ENCODE measurements around the gene SLC30A4.

Gene SLC30A4

DNA sequence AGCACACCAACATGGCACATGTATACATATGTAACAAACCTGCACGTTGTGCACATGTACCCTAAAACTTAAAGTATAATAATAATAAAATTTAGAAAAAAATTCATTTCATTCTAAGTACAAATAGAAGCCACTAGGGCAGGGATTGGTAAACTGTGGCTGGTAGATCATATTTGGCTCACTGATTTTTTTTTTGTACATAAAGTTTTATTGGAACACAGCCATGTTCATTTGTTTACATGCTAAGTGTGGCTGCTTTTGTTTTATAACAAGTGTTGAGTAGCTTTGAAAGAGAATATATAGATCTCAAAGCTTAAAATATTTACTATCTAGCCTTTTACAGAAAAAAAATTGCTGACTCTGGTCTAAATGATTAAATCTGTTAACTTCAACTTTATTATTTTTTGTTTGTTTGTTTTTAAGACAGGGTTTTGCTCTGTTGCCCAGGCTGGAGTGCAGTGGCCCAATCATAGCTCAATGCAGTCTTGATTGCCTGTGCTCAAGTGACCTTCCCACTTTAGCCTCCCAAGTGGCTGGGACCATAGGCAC, 32.8 kb downstream of the SLC30A4 start:
- Histone ChIP-seq H3K4me3 (ENCODE audit: low read length, poor library complexity, severe bottlenecking) (no peak overlapping the region), H3K27me3 (ENCODE audit: insufficient read depth, low read length, poor library complexity, severe bottlenecking) (no peaks in the 10 kb centered on the region), H3K9me2 (replicated peaks; ENCODE audit: low read depth, low read length) (no peaks in the 10 kb centered on the region), H3F3A (ENCODE audit: low read depth) (no peaks in the 10 kb centered on the region), H2AFZ (ENCODE audit: low read length) (no peak overlapping the region), H3K9me3 (ENCODE audit: insufficient read depth, low read depth, low read length) (no peaks in the 10 kb centered on the region), H3K79me2 (ENCODE audit: insufficient read depth, low read length) (no peaks in the 10 kb centered on the region), H3K9ac (ENCODE audit: low read depth, low read length, poor library complexity, severe bottlenecking) (no peak overlapping the region), H3K36me3 (ENCODE audit: insufficient read depth, low read length) (no peaks in the 10 kb centered on the region), H3K4me1 (ENCODE audit: insufficient read depth, low read length, poor library complexity, severe bottlenecking) (no peaks in the 10 kb centered on the region), H3K4me2 (ENCODE audit: low read depth, low read length, poor library complexity, severe bottlenecking) (no peak overlapping the region), H4K20me1 (ENCODE audit: insufficient read depth, low read length, poor library complexity, severe bottlenecking) (no peaks in the 10 kb centered on the region)
- TF ChIP-seq EZH2phosphoT487 (IDR thresholded peaks at IDR 0.05; ENCODE audit: borderline replicate concordance) = no peak
- TF ChIP-seq, protein P1, sequence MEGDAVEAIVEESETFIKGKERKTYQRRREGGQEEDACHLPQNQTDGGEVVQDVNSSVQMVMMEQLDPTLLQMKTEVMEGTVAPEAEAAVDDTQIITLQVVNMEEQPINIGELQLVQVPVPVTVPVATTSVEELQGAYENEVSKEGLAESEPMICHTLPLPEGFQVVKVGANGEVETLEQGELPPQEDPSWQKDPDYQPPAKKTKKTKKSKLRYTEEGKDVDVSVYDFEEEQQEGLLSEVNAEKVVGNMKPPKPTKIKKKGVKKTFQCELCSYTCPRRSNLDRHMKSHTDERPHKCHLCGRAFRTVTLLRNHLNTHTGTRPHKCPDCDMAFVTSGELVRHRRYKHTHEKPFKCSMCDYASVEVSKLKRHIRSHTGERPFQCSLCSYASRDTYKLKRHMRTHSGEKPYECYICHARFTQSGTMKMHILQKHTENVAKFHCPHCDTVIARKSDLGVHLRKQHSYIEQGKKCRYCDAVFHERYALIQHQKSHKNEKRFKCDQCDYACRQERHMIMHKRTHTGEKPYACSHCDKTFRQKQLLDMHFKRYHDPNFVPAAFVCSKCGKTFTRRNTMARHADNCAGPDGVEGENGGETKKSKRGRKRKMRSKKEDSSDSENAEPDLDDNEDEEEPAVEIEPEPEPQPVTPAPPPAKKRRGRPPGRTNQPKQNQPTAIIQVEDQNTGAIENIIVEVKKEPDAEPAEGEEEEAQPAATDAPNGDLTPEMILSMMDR (conservative IDR thresholded peaks at IDR 0.05; ENCODE audit: low read length) = no peak

DNA sequence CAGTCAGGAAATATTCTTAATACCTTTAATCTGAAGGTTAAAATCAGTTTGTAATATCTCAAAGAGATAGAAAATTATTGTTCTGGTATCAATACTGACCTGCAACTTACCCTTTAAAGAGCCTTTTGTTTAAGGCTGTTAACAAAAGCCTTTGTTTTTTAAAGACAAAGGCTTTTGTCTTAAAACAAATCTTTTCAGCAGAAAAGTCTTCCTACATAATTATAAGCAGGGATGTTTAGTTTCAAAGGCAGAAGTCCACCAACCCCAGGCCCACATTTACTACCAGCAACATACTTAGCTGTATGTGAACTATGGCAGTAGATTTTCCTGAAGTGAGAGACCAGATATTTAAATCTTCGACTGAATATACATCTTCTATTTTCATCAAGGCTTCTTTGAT, 36.2 kb downstream of the SLC30A4 start:
- H3K4me2 ChIP-seq (ENCODE audit: low read depth, low read length, poor library complexity, severe bottlenecking) = no peak overlapping the region

DNA sequence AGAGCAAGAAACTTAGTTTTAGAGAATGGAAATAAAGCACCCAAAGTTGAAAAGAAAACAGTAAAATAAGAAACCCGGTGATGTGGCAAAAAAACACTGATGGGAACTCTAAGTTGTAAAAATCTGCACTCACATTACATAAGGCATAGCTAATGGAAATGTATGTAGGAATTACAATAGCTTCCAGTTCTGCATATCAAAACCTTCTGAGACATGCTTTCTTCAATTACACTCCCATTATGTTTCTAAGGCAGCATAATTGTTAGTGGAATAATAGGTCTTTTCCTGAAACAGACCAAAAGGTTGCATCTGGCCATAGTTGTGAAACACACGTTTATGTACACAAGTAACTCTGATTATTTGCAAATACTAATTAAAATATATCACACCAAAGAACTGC, 41.4 kb downstream of the SLC30A4 start:
- H3K9me2 ChIP-seq (replicated peaks; ENCODE audit: low read depth, low read length) = no peaks in the 10 kb centered on the region
- H3K9me3 ChIP-seq (ENCODE audit: insufficient read depth, low read depth, low read length) = no peaks in the 10 kb centered on the region
- no peak overlapping the region for H3K4me2 ChIP-seq (ENCODE audit: low read depth, low read length, poor library complexity, severe bottlenecking)
- no peak overlapping the region for H2AFZ ChIP-seq (ENCODE audit: low read length)
- H3K9ac ChIP-seq (ENCODE audit: low read depth, low read length, poor library complexity, severe bottlenecking) = no peak overlapping the region
- no peak for TF ChIP-seq EZH2phosphoT487 (IDR thresholded peaks at IDR 0.05; ENCODE audit: borderline replicate concordance)
- TF ChIP-seq, protein P1 (conservative IDR thresholded peaks at IDR 0.05; ENCODE audit: low read length) = no peak
- H3K36me3 ChIP-seq (ENCODE audit: insufficient read depth, low read length) = no peaks in the 10 kb centered on the region
- no peaks in the 10 kb centered on the region for H3K27me3 ChIP-seq (ENCODE audit: insufficient read depth, low read length, poor library complexity, severe bottlenecking)
- no peaks in the 10 kb centered on the region for H3K79me2 ChIP-seq (ENCODE audit: insufficient read depth, low read length)
- no peaks in the 10 kb centered on the region for H4K20me1 ChIP-seq (ENCODE audit: insufficient read depth, low read length, poor library complexity, severe bottlenecking)
- H3F3A ChIP-seq (ENCODE audit: low read depth) = no peaks in the 10 kb centered on the region
- H3K4me3 ChIP-seq (ENCODE audit: low read length, poor library complexity, severe bottlenecking) = no peak overlapping the region
- H3K4me1 ChIP-seq (ENCODE audit: insufficient read depth, low read length, poor library complexity, severe bottlenecking) = no peaks in the 10 kb centered on the region

More for the DNA sequence above, 36.2 kb downstream of the SLC30A4 start:
- Histone ChIP-seq H3K4me3 (ENCODE audit: low read length, poor library complexity, severe bottlenecking) (no peak overlapping the region), H3K79me2 (ENCODE audit: insufficient read depth, low read length) (no peaks in the 10 kb centered on the region), H4K20me1 (ENCODE audit: insufficient read depth, low read length, poor library complexity, severe bottlenecking) (no peaks in the 10 kb centered on the region), H3K36me3 (ENCODE audit: insufficient read depth, low read length) (no peaks in the 10 kb centered on the region), H3K9me2 (replicated peaks; ENCODE audit: low read depth, low read length) (no peaks in the 10 kb centered on the region), H3K27me3 (ENCODE audit: insufficient read depth, low read length, poor library complexity, severe bottlenecking) (no peaks in the 10 kb centered on the region), H3K9ac (ENCODE audit: low read depth, low read length, poor library complexity, severe bottlenecking) (no peak overlapping the region), H3F3A (ENCODE audit: low read depth) (no peaks in the 10 kb centered on the region), H2AFZ (ENCODE audit: low read length) (no peak overlapping the region), H3K4me1 (ENCODE audit: insufficient read depth, low read length, poor library complexity, severe bottlenecking) (no peaks in the 10 kb centered on the region), H3K9me3 (ENCODE audit: insufficient read depth, low read depth, low read length) (no peaks in the 10 kb centered on the region)
- TF ChIP-seq, protein P1 (conservative IDR thresholded peaks at IDR 0.05; ENCODE audit: low read length) = no peak
- TF ChIP-seq EZH2phosphoT487 (IDR thresholded peaks at IDR 0.05; ENCODE audit: borderline replicate concordance) = no peak

Measured in Loucy (cell line).